ENCODE measurements around the gene DENND5A. TPM values are rescaled to one million over a fixed set of nuclear protein-coding genes. Genes with fewer than 3 reads are reported as not detected.

DENND5A gene
- total RNA-seq, 2 donors from 2014 or later = 22.1 to 31.3 TPM

- TF ChIP-seq CTCF (IDR thresholded peaks at IDR 0.05) (no peak), POLR2A (IDR thresholded peaks at IDR 0.05) (no peak)
Observed at GRCh38 chr11:9304178-9304577, 39.0 kb upstream of the DENND5A start.

GRCh38 chr11:9302448-9302847, 37.3 kb upstream of the DENND5A start:
- 88 to 92% methylated on average over 2 to 3 of the region's 3 CpGs for WGBS, 2 donors
- Histone ChIP-seq H3K36me3 (replicated peaks in 1 of 2; ENCODE audit: insufficient read depth in 1 of 2, low read depth in 2 of 2) (no peaks in the 10 kb centered on the region), H3K27me3 (no peaks in the 10 kb centered on the region), H3K27ac (no peak overlapping the region), H3K9me3 (no peaks in the 10 kb centered on the region), H3K4me3 (no peak overlapping the region), H3K4me1 (no peaks in the 10 kb centered on the region)
- TF ChIP-seq CTCF (IDR thresholded peaks at IDR 0.05) (no peak), POLR2A (IDR thresholded peaks at IDR 0.05) (no peak)
- intact Hi-C loops (cut with DNase I) = no loop called here
- ATAC-seq = no peak
- DNase-seq = no peak

More at GRCh38 chr11:9304178-9304577, 39.0 kb upstream of the DENND5A start:
- H3K36me3 ChIP-seq (replicated peaks in 1 of 2; ENCODE audit: insufficient read depth in 1 of 2, low read depth in 2 of 2) = no peaks in the 10 kb centered on the region
- no peak overlapping the region for H3K27ac ChIP-seq
- no peaks in the 10 kb centered on the region for H3K4me1 ChIP-seq
- 80% methylated on average over 3 of the region's 3 CpGs for WGBS, 2 donors
- intact Hi-C loops (cut with DNase I) = no loop called here
- H3K27me3 ChIP-seq = no peaks in the 10 kb centered on the region
- H3K9me3 ChIP-seq = no peaks in the 10 kb centered on the region
- DNase-seq (no peak), ATAC-seq (no peak)
- no peak overlapping the region for H3K4me3 ChIP-seq

- Histone ChIP-seq H3K27me3 (no peaks in the 10 kb centered on the region), H3K36me3 (replicated peaks in 1 of 2; ENCODE audit: insufficient read depth in 1 of 2, low read depth in 2 of 2) (peaks cover 0 to 2% of the 10 kb centered on the region in 2 donors), H3K4me1 (no peaks in the 10 kb centered on the region), H3K27ac (no peak overlapping the region), H3K4me3 (no peak overlapping the region), H3K9me3 (no peaks in the 10 kb centered on the region)
- DNase-seq (no peak), ATAC-seq (no peak)
- WGBS, 2 donors = 71 to 77% methylated on average over 10 of the region's 10 CpGs
- TF ChIP-seq CTCF (IDR thresholded peaks at IDR 0.05) (no peak), POLR2A (IDR thresholded peaks at IDR 0.05) (no peak)
- intact Hi-C loops (cut with DNase I) = no loop called here
Observed at GRCh38 chr11:9301720-9302119, 36.6 kb upstream of the DENND5A start.

- TF ChIP-seq POLR2A (IDR thresholded peaks at IDR 0.05) (no peak), CTCF (IDR thresholded peaks at IDR 0.05) (no peak)
- H3K4me1 ChIP-seq = no peaks in the 10 kb centered on the region
- H3K36me3 ChIP-seq (replicated peaks in 1 of 2; ENCODE audit: insufficient read depth in 1 of 2, low read depth in 2 of 2) = peaks cover 0 to 2% of the 10 kb centered on the region in 2 donors
- intact Hi-C loops (cut with DNase I) = no loop called here
- DNase-seq = no peak
- ATAC-seq = no peak
- WGBS, 2 donors = 91% methylated on average over 4 to 7 of the region's 7 CpGs
- no peak overlapping the region for H3K27ac ChIP-seq
- no peak overlapping the region for H3K4me3 ChIP-seq
- no peaks in the 10 kb centered on the region for H3K9me3 ChIP-seq
- no peaks in the 10 kb centered on the region for H3K27me3 ChIP-seq
Observed at GRCh38 chr11:9293646-9294045, 28.5 kb upstream of the DENND5A start.

- no peaks in the 10 kb centered on the region for H3K27me3 ChIP-seq
- WGBS, 2 donors = 89 to 90% methylated on average over 14 of the region's 14 CpGs
- no peaks in the 10 kb centered on the region for H3K4me1 ChIP-seq
- peaks cover 0 to 4% of the 10 kb centered on the region in 2 donors for H3K36me3 ChIP-seq (replicated peaks in 1 of 2; ENCODE audit: insufficient read depth in 1 of 2, low read depth in 2 of 2)
- ATAC-seq (no peak), DNase-seq (no peak)
- no peak for TF ChIP-seq POLR2A (IDR thresholded peaks at IDR 0.05)
- no peak for TF ChIP-seq CTCF (IDR thresholded peaks at IDR 0.05)
- no peak overlapping the region for H3K4me3 ChIP-seq
- intact Hi-C loops (cut with DNase I) = no loop called here
- H3K27ac ChIP-seq = no peak overlapping the region
- H3K9me3 ChIP-seq = no peaks in the 10 kb centered on the region
Observed at GRCh38 chr11:9285850-9286587, 20.9 kb upstream of the DENND5A start.

Data from body of pancreas (tissue), 4 donors.